ENCODE data around the gene ZSWIM9.
A peak's percentile ranks its signal among the peaks of the same experiment; 100 is the strongest.
"Not testable (repeated sequence)": the region's sequence is repeated elsewhere in the genome, so short reads cannot be mapped to it uniquely, and the experiment has no call there.

Gene ZSWIM9

GRCh38 chr19:48206397-48207093, 36.1 kb downstream of the ZSWIM9 start:
- H3K4me3 ChIP-seq (replicated peaks; ENCODE audit: low read depth, low read length) = no peak overlapping the region
- no peak for TF ChIP-seq CTCF (IDR thresholded peaks at IDR 0.05; ENCODE audit: low read length, missing control alignments)
- no peak for DNase-seq (ENCODE audit: low read depth)

- no peak for TF ChIP-seq CTCF (IDR thresholded peaks at IDR 0.05; ENCODE audit: low read length, missing control alignments)
- peak; percentile 13 for DNase-seq (ENCODE audit: low read depth)
- no peak overlapping the region for H3K4me3 ChIP-seq (replicated peaks; ENCODE audit: low read depth, low read length)
These were observed 39.5 kb downstream of the ZSWIM9 start for GRCh38 chr19:48210005-48210404.

- no peak for DNase-seq (ENCODE audit: low read depth)
- no peak overlapping the region for H3K4me3 ChIP-seq (replicated peaks; ENCODE audit: low read depth, low read length)
- no peak for TF ChIP-seq CTCF (IDR thresholded peaks at IDR 0.05; ENCODE audit: low read length, missing control alignments)
These were observed 43.5 kb downstream of the ZSWIM9 start for GRCh38 chr19:48213959-48214358.

GRCh38 chr19:48216933-48217332, 46.5 kb downstream of the ZSWIM9 start:
- no peak overlapping the region for H3K4me3 ChIP-seq (replicated peaks; ENCODE audit: low read depth, low read length)
- no peak for TF ChIP-seq CTCF (IDR thresholded peaks at IDR 0.05; ENCODE audit: low read length, missing control alignments)
- no peak for DNase-seq (ENCODE audit: low read depth)

GRCh38 chr19:48218997-48219396, 48.5 kb downstream of the ZSWIM9 start:
- peak; percentile 74 for DNase-seq (ENCODE audit: low read depth)
- TF ChIP-seq CTCF (IDR thresholded peaks at IDR 0.05; ENCODE audit: low read length, missing control alignments) = no peak
- no peak overlapping the region for H3K4me3 ChIP-seq (replicated peaks; ENCODE audit: low read depth, low read length)

- not testable (repeated sequence) for DNase-seq (ENCODE audit: low read depth); H3K4me3 ChIP-seq (replicated peaks; ENCODE audit: low read depth, low read length)
These were observed 50.3 kb downstream of the ZSWIM9 start for GRCh38 chr19:48220784-48221183.

- no peak for TF ChIP-seq CTCF (IDR thresholded peaks at IDR 0.05; ENCODE audit: low read length, missing control alignments)
- DNase-seq (ENCODE audit: low read depth) = no peak
- H3K4me3 ChIP-seq (replicated peaks; ENCODE audit: low read depth, low read length) = no peak overlapping the region
These were observed 51.1 kb downstream of the ZSWIM9 start for GRCh38 chr19:48221628-48222027.

All from fibroblast of pulmonary artery (primary cell).